GM13977 (cell line): Measurements from ENCODE around the gene PROKR1.
"Not testable (repeated sequence)": the region's sequence is repeated elsewhere in the genome, so short reads cannot be mapped to it uniquely, and the experiment has no call there.

ENCODE experiments used
- DNase-seq: peaks from one replicate; pipeline ENCODE4 v3.0.0; 2012; ENCODE audit warnings: low spot score
- CTCF ChIP-seq: IDR thresholded peaks from 2 replicates; pipeline ENCODE4 v1.5.1; 2012; ENCODE audit warnings: mild to moderate bottlenecking, control low read depth; ENCODE audit not compliant: insufficient read depth; ENCODE audit errors: extremely low read depth, missing control alignments
- in situ Hi-C: fragments of 300-500 bp; cut with MboI; formaldehyde crosslinking; loops from one replicate; pipeline ENCODE4 v1.12.0; 2022; ENCODE audit warnings: low sequenced_read_pairs, low pct_unique_long_range_greater_than_20kb, mixed read lengths, inconsistent platforms; ENCODE audit not compliant: unreplicated experiment

Gene PROKR1

GRCh38 chr2:68663371-68664156, 20.2 kb downstream of the PROKR1 start:
- no peak for DNase-seq
- TF ChIP-seq CTCF = no peak
- in situ Hi-C loops = no loop called here

GRCh38 chr2:68667371-68667770, 24.0 kb downstream of the PROKR1 start:
- TF ChIP-seq CTCF = no peak
- in situ Hi-C loops = no loop called here
- DNase-seq = no peak

GRCh38 chr2:68669651-68670050, 26.3 kb downstream of the PROKR1 start:
- in situ Hi-C loops = no loop called here
- no peak for DNase-seq
- peak; percentile 9 for TF ChIP-seq CTCF

- in situ Hi-C loops = no loop called here
- TF ChIP-seq CTCF = no peak
Measured at GRCh38 chr2:68671961-68672360, 28.6 kb downstream of the PROKR1 start.

GRCh38 chr2:68673631-68674030, 30.3 kb downstream of the PROKR1 start:
- no peak for DNase-seq
- in situ Hi-C loops = no loop called here
- TF ChIP-seq CTCF = no peak

More at GRCh38 chr2:68671961-68672360, 28.6 kb downstream of the PROKR1 start:
- DNase-seq = no peak

GRCh38 chr2:68675470-68675869, 32.1 kb downstream of the PROKR1 start:
- no peak for TF ChIP-seq CTCF
- DNase-seq = no peak
- in situ Hi-C loops = no loop called here

GRCh38 chr2:68677837-68678236, 34.5 kb downstream of the PROKR1 start:
- DNase-seq, in situ Hi-C loops: not testable (repeated sequence)

GRCh38 chr2:68679166-68679916, 36.0 kb downstream of the PROKR1 start:
- in situ Hi-C loops, DNase-seq: not testable (repeated sequence)

GRCh38 chr2:68679917-68680267, 36.5 kb downstream of the PROKR1 start:
- DNase-seq, in situ Hi-C loops: not testable (repeated sequence)
